HEK293T (cell line): ENCODE measurements around the gene HMSD.

Experiments
- ARNT ChIP-seq: fragments of 450-650 bp; IDR thresholded peaks from 2 replicates; pipeline ENCODE4 v1.6.1; 2017; ENCODE audit warnings: mild to moderate bottlenecking
- ELF4 ChIP-seq: fragments of 450-650 bp; IDR thresholded peaks from 2 replicates; pipeline ENCODE4 v1.6.1; 2017; ENCODE audit warnings: antibody characterized with exemption
- FOXA1 ChIP-seq: fragments of 450-650 bp; IDR thresholded peaks from 2 replicates; pipeline ENCODE4 v1.6.1; 2016; ENCODE audit warnings: mild to moderate bottlenecking
- FOXK2 ChIP-seq: fragments of 450-650 bp; IDR thresholded peaks from 2 replicates; pipeline ENCODE4 v1.6.1; 2016; ENCODE audit warnings: mild to moderate bottlenecking
- FOXM1 ChIP-seq: fragments of 450-650 bp; IDR thresholded peaks from 2 replicates; pipeline ENCODE4 v1.6.1; 2017; ENCODE audit warnings: mild to moderate bottlenecking, borderline replicate concordance
- SP1 ChIP-seq: fragments of 450-650 bp; IDR thresholded peaks from 2 replicates; pipeline ENCODE4 v1.6.1; 2017
- SUZ12 ChIP-seq: fragments of 450-650 bp; IDR thresholded peaks from 2 replicates; pipeline ENCODE4 v1.6.1; 2016; ENCODE audit warnings: mild to moderate bottlenecking
- TARDBP ChIP-seq: fragments of 450-650 bp; IDR thresholded peaks from 2 replicates; pipeline ENCODE4 v1.6.1; 2016

DNA sequence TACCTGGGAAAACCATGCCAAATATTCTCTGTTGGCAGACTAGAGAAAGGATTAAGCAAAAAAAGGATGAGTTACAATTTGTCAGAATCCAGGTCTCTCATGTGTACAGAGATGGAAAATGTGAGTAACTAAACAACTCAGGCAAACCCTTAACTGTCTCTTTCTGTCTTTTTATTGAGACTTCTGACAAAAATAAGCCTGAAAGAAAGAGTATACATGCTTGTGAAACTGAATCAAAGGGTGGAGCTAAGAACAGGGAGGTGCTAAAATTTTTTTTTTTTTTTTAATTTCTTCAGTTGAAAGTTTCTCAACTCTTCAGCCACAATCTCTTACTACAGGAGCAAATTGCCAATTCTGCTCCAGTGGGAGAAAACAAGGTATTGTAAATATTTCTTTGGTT lies 41.4 kb upstream of the HMSD start, which contains the start of gene SERPINB10:
- TF ChIP-seq SP1: no peak
- TF ChIP-seq FOXA1: no peak
- no peak for TF ChIP-seq ARNT
- no peak for TF ChIP-seq TARDBP
- TF ChIP-seq FOXM1: no peak
- no peak for TF ChIP-seq FOXK2
- TF ChIP-seq ELF4: no peak
- TF ChIP-seq SUZ12: no peak
